ENCODE measurements around the gene CFAP46.
A peak's percentile ranks its signal among the peaks of the same experiment; 100 is the strongest.
"Not testable (repeated sequence)": the region's sequence is repeated elsewhere in the genome, so short reads cannot be mapped to it uniquely, and the experiment has no call there.

The CFAP46 gene

GRCh38 chr10:132849546-132850031, 92.8 kb downstream of the CFAP46 start:
- DNase-seq (ENCODE audit: insufficient read length, low spot score) (no peak), FAIRE-seq (no peak)

GRCh38 chr10:132848951-132849545, 93.3 kb downstream of the CFAP46 start:
- FAIRE-seq, result no peak
- DNase-seq (ENCODE audit: insufficient read length, low spot score), result no peak

- DNase-seq (ENCODE audit: insufficient read length, low spot score), result no peak
- no peak for FAIRE-seq
Observed at GRCh38 chr10:132848291-132848701, 94.1 kb downstream of the CFAP46 start.

- no peak for DNase-seq (ENCODE audit: insufficient read length, low spot score)
- FAIRE-seq, result no peak
Observed at GRCh38 chr10:132847856-132848255, 94.5 kb downstream of the CFAP46 start.

- no peak for FAIRE-seq
- no peak for DNase-seq (ENCODE audit: insufficient read length, low spot score)
Observed at GRCh38 chr10:132847416-132847777, 95.0 kb downstream of the CFAP46 start.

- no peak for FAIRE-seq
- no peak for DNase-seq (ENCODE audit: insufficient read length, low spot score)
Observed at GRCh38 chr10:132846631-132847415, 95.5 kb downstream of the CFAP46 start.

- no peak for DNase-seq (ENCODE audit: insufficient read length, low spot score)
- no peak for FAIRE-seq
Observed at GRCh38 chr10:132845780-132846595, 96.4 kb downstream of the CFAP46 start.

- DNase-seq (ENCODE audit: insufficient read length, low spot score) (no peak), FAIRE-seq (no peak)
Observed at GRCh38 chr10:132845041-132845551, 97.3 kb downstream of the CFAP46 start.

- FAIRE-seq (no peak), DNase-seq (ENCODE audit: insufficient read length, low spot score) (no peak)
Observed at GRCh38 chr10:132844069-132844809, 98.1 kb downstream of the CFAP46 start.

GRCh38 chr10:132843276-132843675, 99.1 kb downstream of the CFAP46 start:
- not testable (repeated sequence) for DNase-seq (ENCODE audit: insufficient read length, low spot score); FAIRE-seq

- DNase-seq (ENCODE audit: insufficient read length, low spot score) (no peak), FAIRE-seq (no peak)
Observed at GRCh38 chr10:132842397-132842796, 100.0 kb downstream of the CFAP46 start.

- FAIRE-seq (no peak), DNase-seq (ENCODE audit: insufficient read length, low spot score) (no peak)
Observed at GRCh38 chr10:132841615-132841975, 100.8 kb downstream of the CFAP46 start.

GRCh38 chr10:132840698-132841614, 101.4 kb downstream of the CFAP46 start:
- DNase-seq (ENCODE audit: insufficient read length, low spot score) (no peak), FAIRE-seq (no peak)

- FAIRE-seq (no peak), DNase-seq (ENCODE audit: insufficient read length, low spot score) (no peak)
Observed at GRCh38 chr10:132839061-132839460, 103.3 kb downstream of the CFAP46 start.

GRCh38 chr10:132838346-132838970, 103.9 kb downstream of the CFAP46 start:
- no peak for DNase-seq (ENCODE audit: insufficient read length, low spot score)

GRCh38 chr10:132837905-132838304, 104.5 kb downstream of the CFAP46 start:
- FAIRE-seq (no peak), DNase-seq (ENCODE audit: insufficient read length, low spot score) (no peak)

More at GRCh38 chr10:132838346-132838970, 103.9 kb downstream of the CFAP46 start:
- no peak for FAIRE-seq

- no peak for FAIRE-seq
Observed at GRCh38 chr10:132836832-132837540, 105.4 kb downstream of the CFAP46 start.

GRCh38 chr10:132836248-132836831, 106.0 kb downstream of the CFAP46 start:
- DNase-seq (ENCODE audit: insufficient read length, low spot score), result no peak
- no peak for FAIRE-seq

More at GRCh38 chr10:132836832-132837540, 105.4 kb downstream of the CFAP46 start:
- peak; percentile 57 for DNase-seq (ENCODE audit: insufficient read length, low spot score)

Data from HTR-8/SVneo (cell line).